Activated B cell treated with CpG ODN at 0.5 μM for 24 hours (primary cell): ENCODE results near the gene HK3. TPM values are rescaled to one million over a fixed set of nuclear protein-coding genes. Genes with fewer than 3 reads are reported as not detected.

Source experiments
- ATAC-seq: fragments of 200-7000 bp; cut with Tn5 transposase; one replicate; pipeline ENCODE4 v1.10.0; 2021; ENCODE audit warnings: low read depth, mild to moderate bottlenecking, moderate library complexity
- CTCF ChIA-PET: fragments of 350-600 bp; sonication (Branson Sonifier 250); formaldehyde crosslinking; loops from one replicate; lab custom pipeline; 2021; ENCODE audit warnings: antibody characterized with exemption; lab: Charles Lee
- POLR2A ChIA-PET: fragments of 350-600 bp; sonication (Branson Sonifier 250); formaldehyde crosslinking; loops from one replicate; lab custom pipeline; 2021; ENCODE audit warnings: antibody characterized with exemption; lab: Charles Lee
- DNase-seq: peaks from one replicate; pipeline ENCODE4 v3.0.0; 2022
- H3K27ac Mint-ChIP-seq: one replicate; pipeline ENCODE4 v1.8.0; 2020; ENCODE audit warnings: mixed read lengths
- H3K27me3 Mint-ChIP-seq: one replicate; pipeline ENCODE4 v1.8.0; 2021; ENCODE audit warnings: mixed read lengths
- H3K36me3 Mint-ChIP-seq: one replicate; pipeline ENCODE4 v1.8.0; 2021; ENCODE audit warnings: low read depth, mixed read lengths
- H3K4me1 Mint-ChIP-seq: one replicate; pipeline ENCODE4 v1.8.0; 2021; ENCODE audit warnings: mixed read lengths
- H3K4me3 Mint-ChIP-seq: one replicate; pipeline ENCODE4 v1.8.0; 2020; ENCODE audit warnings: mild to moderate bottlenecking, mixed read lengths
- H3K9me3 Mint-ChIP-seq: one replicate; pipeline ENCODE4 v1.8.0; 2020; ENCODE audit warnings: mixed read lengths
- CTCF ChIP-seq: fragments of 200-600 bp; IDR thresholded peaks from one replicate; pipeline ENCODE4 v1.8.0; 2022; ENCODE audit warnings: antibody characterized with exemption, mild to moderate bottlenecking
- intact Hi-C: fragments of 100-400 bp; cut with micrococcal nuclease; formaldehyde crosslinking; loops from one replicate; pipeline ENCODE4 v1.15.1; 2024
- total RNA-seq: library from RNA; stranded (reverse); gene quantifications from 2 replicates; pipeline ENCODE4 v1.2.3, GENCODE V29; 2022

HK3 gene
- total RNA-seq, 1 donor from 2014 or later, result 0.55 TPM

DNA sequence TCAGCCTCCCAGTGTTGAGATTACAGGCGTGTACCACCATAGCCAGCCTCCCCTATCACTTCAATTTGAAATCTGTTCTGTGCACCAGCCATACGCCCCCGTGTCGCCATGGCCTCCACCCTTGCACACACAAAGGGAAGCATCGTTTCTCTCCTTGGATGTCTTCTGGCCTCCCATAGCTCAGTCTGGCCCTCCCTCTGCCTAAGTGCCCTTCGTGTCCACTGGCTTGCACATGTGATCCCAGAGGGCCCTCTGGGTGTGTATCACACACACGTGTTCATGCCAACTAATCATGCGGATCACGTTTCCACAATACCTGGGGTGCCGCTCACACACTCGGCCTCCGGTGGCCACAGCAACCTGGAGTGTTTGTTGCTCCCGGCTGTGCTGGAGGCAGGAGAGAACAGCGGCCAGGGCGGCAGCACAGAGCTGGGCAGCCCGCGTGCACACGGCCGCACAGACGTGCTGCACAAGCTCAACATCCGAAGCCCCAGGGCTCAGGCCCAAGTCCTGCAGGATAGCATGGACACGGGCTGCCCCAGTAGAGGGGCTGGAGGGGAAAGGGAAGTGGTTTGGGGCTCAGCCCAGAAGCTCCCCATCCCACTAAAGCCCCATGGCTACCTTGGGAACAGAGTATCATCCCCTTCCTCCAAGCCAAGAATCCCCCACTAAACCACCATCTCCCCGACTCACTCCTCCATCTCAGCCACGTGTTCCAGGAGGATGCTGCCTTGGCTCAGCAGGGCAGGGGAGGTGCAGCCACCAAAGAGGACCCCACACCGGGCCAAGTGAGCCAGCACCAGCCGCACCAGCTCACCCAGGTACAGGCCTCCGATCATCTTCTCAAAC, 10.9 kb downstream of the HK3 start:
- POLR2A ChIA-PET, result no interaction called here
- CTCF ChIA-PET, result no interaction called here
- H3K27ac Mint-ChIP-seq, result no peak overlapping the region
- H3K4me3 Mint-ChIP-seq, result no peak overlapping the region
- no peaks in the 10 kb centered on the region for H3K4me1 Mint-ChIP-seq
- peaks cover 9% of the 10 kb centered on the region for H3K27me3 Mint-ChIP-seq
- intact Hi-C loops, result no loop called here
- H3K36me3 Mint-ChIP-seq, result no peaks in the 10 kb centered on the region
- DNase-seq (no peak), ATAC-seq (no peak)
- no peaks in the 10 kb centered on the region for H3K9me3 Mint-ChIP-seq
- no peak for TF ChIP-seq CTCF

DNA sequence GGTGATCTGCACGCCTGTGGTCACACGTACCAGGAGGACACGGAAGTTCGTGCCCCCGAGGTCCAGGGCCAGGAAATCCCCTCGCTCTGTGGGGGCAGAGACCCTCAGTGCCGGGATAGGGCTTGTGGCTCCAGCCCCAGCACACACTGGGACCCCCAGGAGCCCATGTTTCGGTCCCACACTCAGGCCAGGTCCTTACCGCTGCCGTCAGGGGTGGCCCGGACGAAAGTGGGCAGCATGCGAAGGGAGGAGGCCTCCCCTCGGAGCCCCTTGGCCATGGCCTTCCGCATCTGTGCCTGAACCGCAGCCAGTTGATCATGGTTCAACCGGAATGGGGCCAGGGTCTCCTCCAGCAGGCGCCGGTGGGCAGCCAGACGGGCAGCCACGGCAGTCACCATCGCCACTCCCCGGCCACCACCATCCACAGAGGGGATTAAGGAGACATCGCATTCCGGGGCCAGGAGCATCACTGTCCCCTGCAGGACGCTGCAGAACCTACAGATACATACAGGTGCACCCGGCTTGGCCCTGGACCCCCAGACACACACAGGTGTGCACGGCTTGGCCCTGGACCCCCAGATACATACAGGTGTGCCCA, 11.8 kb downstream of the HK3 start:
- CTCF ChIA-PET, result no interaction called here
- Mint-ChIP-seq H3K9me3 (no peaks in the 10 kb centered on the region), H3K27me3 (peaks cover 9% of the 10 kb centered on the region), H3K36me3 (no peaks in the 10 kb centered on the region), H3K4me1 (no peaks in the 10 kb centered on the region), H3K27ac (no peak overlapping the region), H3K4me3 (no peak overlapping the region)
- POLR2A ChIA-PET, result no interaction called here
- ATAC-seq (no peak), DNase-seq (no peak)
- intact Hi-C loops, result no loop called here
- TF ChIP-seq CTCF, result no peak

- no peak overlapping the region for H3K4me3 Mint-ChIP-seq
- ATAC-seq (no peak), DNase-seq (no peak)
- H3K27ac Mint-ChIP-seq, result no peak overlapping the region
- H3K4me1 Mint-ChIP-seq, result no peaks in the 10 kb centered on the region
- no peaks in the 10 kb centered on the region for H3K36me3 Mint-ChIP-seq
- CTCF ChIA-PET, result interaction anchor here (0.7 kb wide), 1 partner anchor 11 kb away, joined by 3 read pairs; no protein-coding TSS in a partner anchor
- POLR2A ChIA-PET, result no interaction called here
- no peak for TF ChIP-seq CTCF
- intact Hi-C loops, result no loop called here
- no peaks in the 10 kb centered on the region for H3K9me3 Mint-ChIP-seq
- peaks cover 6% of the 10 kb centered on the region for H3K27me3 Mint-ChIP-seq
Observed at GRCh38 chr5:176886336-176887251, 12.6 kb downstream of the HK3 start.

DNA sequence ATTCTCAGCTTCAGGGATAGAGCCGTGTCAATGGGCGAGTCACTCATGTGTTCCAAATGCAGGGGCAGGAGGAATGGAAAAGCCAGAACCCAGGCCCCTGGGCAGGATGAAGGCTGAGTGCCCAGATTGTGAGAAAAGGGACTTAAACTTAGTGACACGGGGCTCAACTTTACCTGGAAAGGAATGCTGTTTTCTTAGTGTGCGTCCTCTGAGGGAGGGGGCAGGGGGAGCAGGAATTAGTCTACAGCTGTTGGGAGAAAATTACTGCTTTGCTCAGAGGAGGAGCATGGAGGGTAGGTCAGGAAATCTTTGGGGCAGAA, 14.6 kb downstream of the HK3 start:
- Mint-ChIP-seq H3K36me3 (no peaks in the 10 kb centered on the region), H3K4me3 (no peak overlapping the region), H3K9me3 (no peaks in the 10 kb centered on the region), H3K4me1 (no peaks in the 10 kb centered on the region), H3K27ac (no peak overlapping the region), H3K27me3 (peaks cover 3% of the 10 kb centered on the region)
- ChIA-PET CTCF (no interaction called here), POLR2A (no interaction called here)
- ATAC-seq, result no peak
- TF ChIP-seq CTCF, result no peak
- intact Hi-C loops, result no loop called here
- DNase-seq, result no peak
